Osteoblast (primary cell): ENCODE measurements around the gene EPHB3. TPM values are rescaled to one million over a fixed set of nuclear protein-coding genes. Genes with fewer than 3 reads are reported as not detected.

ENCODE experiments used
- DNase-seq: peaks from one replicate; pipeline ENCODE4 v3.0.0; 2011; ENCODE audit warnings: low spot score, mixed read lengths; ENCODE audit not compliant: insufficient read length; ENCODE audit errors: missing footprints
- H2AFZ ChIP-seq: 2 replicates; pipeline ENCODE4 v1.6.0; 2011; ENCODE audit warnings: mild to moderate bottlenecking, low read length
- H3K27ac ChIP-seq: 2 replicates; pipeline ENCODE4 v1.5.1; 2011; ENCODE audit warnings: mild to moderate bottlenecking, low read depth, low read length, moderate library complexity
- H3K27me3 ChIP-seq: 2 replicates; pipeline ENCODE4 v1.6.0; 2012; ENCODE audit warnings: mild to moderate bottlenecking, control low read depth, inconsistent platforms, low read length, moderate library complexity; ENCODE audit not compliant: insufficient read depth
- H3K36me3 ChIP-seq: 2 replicates; pipeline ENCODE4 v1.5.1; 2011; ENCODE audit warnings: mild to moderate bottlenecking, low read length, control low read depth, moderate library complexity; ENCODE audit not compliant: insufficient read depth
- H3K4me1 ChIP-seq: 2 replicates; pipeline ENCODE4 v1.5.1; 2011; ENCODE audit warnings: mild to moderate bottlenecking, low read length, control low read depth, moderate library complexity; ENCODE audit not compliant: insufficient read depth
- H3K4me2 ChIP-seq: 2 replicates; pipeline ENCODE4 v1.6.0; 2011; ENCODE audit warnings: mild to moderate bottlenecking, low read length; ENCODE audit not compliant: insufficient read depth
- H3K4me3 ChIP-seq: fragments of 200-600 bp; sonication (generic); 3 replicates; pipeline ENCODE4 v1.5.1; 2012; ENCODE audit warnings: mild to moderate bottlenecking, low read length, inconsistent platforms; ENCODE audit not compliant: insufficient read depth
- H3K79me2 ChIP-seq: 2 replicates; pipeline ENCODE4 v1.6.0; 2012; ENCODE audit warnings: mild to moderate bottlenecking, low read length, control low read depth, inconsistent platforms; ENCODE audit not compliant: insufficient read depth
- H3K9me3 ChIP-seq: 2 replicates; pipeline ENCODE4 v1.5.1; 2011; ENCODE audit warnings: low read depth, low read length, control low read depth
- H4K20me1 ChIP-seq: 2 replicates; pipeline ENCODE4 v1.6.0; 2012; ENCODE audit warnings: mild to moderate bottlenecking, low read length, control low read depth; ENCODE audit not compliant: insufficient read depth
- total RNA-seq: library from RNA; depleted of rRNA; stranded (reverse); fragments of >200 nt; gene quantifications from 2 replicates; pipeline ENCODE4 v1.2.3, GENCODE V29; 2012
- TF ChIP-seq, protein P1 (sequence below): IDR thresholded peaks from 2 replicates; pipeline ENCODE4 v1.5.1; 2011; ENCODE audit warnings: mild to moderate bottlenecking, low read depth, low read length, moderate library complexity; ENCODE audit errors: extremely low read depth

EPHB3 gene
- total RNA-seq, 1 donor = 3.6 TPM

DNA sequence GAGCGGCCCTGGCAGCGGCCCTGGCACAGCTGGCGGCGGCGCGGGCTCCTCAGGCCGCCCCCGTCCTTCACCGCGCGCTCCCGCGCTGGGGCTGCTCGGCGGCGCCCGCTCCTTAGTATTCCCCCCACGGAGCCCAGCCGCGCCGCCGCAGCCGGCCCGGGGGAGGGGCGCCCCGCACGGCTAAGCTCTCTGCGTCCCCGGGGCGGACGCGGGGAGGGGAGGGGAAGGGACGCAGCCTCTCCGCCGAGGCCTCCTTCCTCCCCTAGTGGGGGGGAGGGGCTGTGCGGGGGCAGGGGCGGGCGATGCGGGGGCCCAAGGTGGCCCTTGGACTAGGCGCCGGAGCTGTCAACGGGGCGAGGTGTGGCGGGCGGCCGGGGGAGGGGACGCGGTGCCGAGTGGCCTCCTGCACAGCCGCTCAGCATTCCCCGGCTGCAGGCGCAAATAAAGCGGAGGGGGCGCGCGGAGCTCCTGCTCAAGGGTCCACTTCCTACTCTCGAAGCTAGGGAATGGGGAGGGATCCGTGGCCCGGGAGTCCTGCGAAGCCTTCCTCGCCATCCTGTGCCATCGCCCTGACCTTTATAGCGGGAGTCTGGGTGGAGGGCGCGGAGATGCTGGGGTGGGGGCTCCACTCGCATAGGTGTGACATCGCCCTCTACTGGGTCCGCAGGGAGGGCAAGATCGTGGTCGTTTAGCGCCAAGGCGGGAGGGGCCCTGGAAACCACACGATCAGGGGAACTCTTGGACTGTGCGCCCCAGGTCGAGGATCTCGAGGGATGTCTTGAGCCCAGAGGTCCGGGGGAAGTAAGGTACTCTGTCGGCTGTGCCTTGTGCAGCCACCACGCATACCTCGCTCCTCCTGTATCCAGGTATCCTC, 22.2 kb downstream of the EPHB3 start:
- Histone ChIP-seq H3K27ac (peak overlapping the region; percentile 75), H3K4me1 (peaks cover 12% of the 10 kb centered on the region), H3K36me3 (no peaks in the 10 kb centered on the region), H3K4me3 (peak overlapping the region; percentile 89), H3K27me3 (no peaks in the 10 kb centered on the region), H4K20me1 (no peaks in the 10 kb centered on the region), H3K79me2 (no peaks in the 10 kb centered on the region), H3K4me2 (peak overlapping the region; percentile 89), H3K9me3 (no peaks in the 10 kb centered on the region), H2AFZ (peak overlapping the region; percentile 82)
- TF ChIP-seq, protein P1, sequence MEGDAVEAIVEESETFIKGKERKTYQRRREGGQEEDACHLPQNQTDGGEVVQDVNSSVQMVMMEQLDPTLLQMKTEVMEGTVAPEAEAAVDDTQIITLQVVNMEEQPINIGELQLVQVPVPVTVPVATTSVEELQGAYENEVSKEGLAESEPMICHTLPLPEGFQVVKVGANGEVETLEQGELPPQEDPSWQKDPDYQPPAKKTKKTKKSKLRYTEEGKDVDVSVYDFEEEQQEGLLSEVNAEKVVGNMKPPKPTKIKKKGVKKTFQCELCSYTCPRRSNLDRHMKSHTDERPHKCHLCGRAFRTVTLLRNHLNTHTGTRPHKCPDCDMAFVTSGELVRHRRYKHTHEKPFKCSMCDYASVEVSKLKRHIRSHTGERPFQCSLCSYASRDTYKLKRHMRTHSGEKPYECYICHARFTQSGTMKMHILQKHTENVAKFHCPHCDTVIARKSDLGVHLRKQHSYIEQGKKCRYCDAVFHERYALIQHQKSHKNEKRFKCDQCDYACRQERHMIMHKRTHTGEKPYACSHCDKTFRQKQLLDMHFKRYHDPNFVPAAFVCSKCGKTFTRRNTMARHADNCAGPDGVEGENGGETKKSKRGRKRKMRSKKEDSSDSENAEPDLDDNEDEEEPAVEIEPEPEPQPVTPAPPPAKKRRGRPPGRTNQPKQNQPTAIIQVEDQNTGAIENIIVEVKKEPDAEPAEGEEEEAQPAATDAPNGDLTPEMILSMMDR = peak; percentile 27
- DNase-seq = peak; percentile 94

GRCh38 chr3:184584464-184584891, 22.9 kb downstream of the EPHB3 start:
- H3K4me2 ChIP-seq = peak overlapping the region; percentile 89
- H3K27me3 ChIP-seq = no peaks in the 10 kb centered on the region
- no peaks in the 10 kb centered on the region for H4K20me1 ChIP-seq
- H3K79me2 ChIP-seq = no peaks in the 10 kb centered on the region
- peak overlapping the region; percentile 15 for H2AFZ ChIP-seq
- no peaks in the 10 kb centered on the region for H3K36me3 ChIP-seq
- no peak overlapping the region for H3K4me3 ChIP-seq
- TF ChIP-seq, protein P1 = no peak
- no peak for DNase-seq
- no peaks in the 10 kb centered on the region for H3K9me3 ChIP-seq
- peaks cover 12% of the 10 kb centered on the region for H3K4me1 ChIP-seq
- no peak overlapping the region for H3K27ac ChIP-seq

GRCh38 chr3:184585545-184585944, 24.0 kb downstream of the EPHB3 start:
- TF ChIP-seq, protein P1 = no peak
- DNase-seq = no peak
- Histone ChIP-seq H3K4me3 (no peak overlapping the region), H3K36me3 (no peaks in the 10 kb centered on the region), H2AFZ (no peak overlapping the region), H3K4me2 (no peak overlapping the region), H3K27me3 (no peaks in the 10 kb centered on the region), H4K20me1 (no peaks in the 10 kb centered on the region), H3K9me3 (no peaks in the 10 kb centered on the region), H3K79me2 (no peaks in the 10 kb centered on the region), H3K4me1 (peaks cover 12% of the 10 kb centered on the region), H3K27ac (no peak overlapping the region)

DNA sequence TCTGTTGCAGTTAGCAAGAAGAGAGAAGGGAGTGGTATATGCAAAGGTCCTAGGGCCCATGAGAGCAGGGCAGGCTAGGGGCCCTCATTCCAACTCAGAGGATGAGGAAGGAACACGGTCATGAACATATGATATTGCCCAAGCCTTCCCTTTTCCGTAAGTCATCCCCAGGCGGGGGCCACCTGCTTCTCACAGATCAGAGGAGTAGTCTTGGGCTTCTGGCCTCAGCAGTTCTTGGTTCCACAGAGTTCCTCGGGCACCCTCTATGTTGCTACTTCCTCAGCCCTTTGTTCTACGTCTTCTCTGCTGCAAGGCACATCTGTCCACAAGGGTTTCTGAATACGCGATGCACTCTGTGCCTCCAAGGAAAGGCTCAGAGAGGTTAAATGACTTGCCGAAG, 25.3 kb downstream of the EPHB3 start:
- Histone ChIP-seq H3K79me2 (no peaks in the 10 kb centered on the region), H3K27ac (no peak overlapping the region), H4K20me1 (no peaks in the 10 kb centered on the region), H3K4me1 (peaks cover 12% of the 10 kb centered on the region), H2AFZ (no peak overlapping the region), H3K4me3 (no peak overlapping the region), H3K27me3 (no peaks in the 10 kb centered on the region), H3K36me3 (no peaks in the 10 kb centered on the region), H3K4me2 (no peak overlapping the region), H3K9me3 (no peaks in the 10 kb centered on the region)
- TF ChIP-seq, protein P1 = no peak
- no peak for DNase-seq
